Upper lobe of left lung (tissue), 4 donors: ENCODE results near the gene ZBTB40.

Experiments
- POLR2A ChIP-seq, 4 donors: fragments of 450-650 bp; IDR thresholded peaks; one replicate each; pipeline ENCODE4 v1.5.1; 2016 to 2017; ENCODE audit warnings: antibody characterized with exemption in 4 of 4, mild to moderate bottlenecking in 2 of 4
- POLR2AphosphoS5 ChIP-seq, 2 donors: sonication (generic); formaldehyde crosslinking; IDR thresholded peaks; one replicate each; pipeline ENCODE4 v1.5.1; 2017; ENCODE audit warnings: antibody characterized with exemption in 2 of 2

DNA sequence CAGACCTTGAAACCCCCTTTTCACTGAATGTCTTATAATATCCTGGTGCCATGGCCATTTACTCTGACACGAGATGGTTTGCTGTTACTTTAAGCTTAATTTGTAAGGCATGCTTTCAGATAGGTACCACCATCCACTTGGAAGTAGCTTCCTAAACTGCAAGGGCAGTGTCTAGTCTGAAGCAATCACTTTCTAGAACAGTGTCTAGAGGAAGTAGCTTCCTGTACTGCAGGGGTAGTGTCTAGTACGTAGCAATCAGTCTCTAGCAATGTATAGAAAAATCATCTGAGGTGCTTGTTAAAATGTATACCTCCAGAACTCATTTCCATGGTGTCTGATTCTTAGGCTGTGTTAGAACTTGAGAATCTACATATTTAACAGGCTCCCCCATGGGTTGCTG, 42.5 kb downstream of the ZBTB40 start:
- TF ChIP-seq POLR2AphosphoS5 (IDR thresholded peaks at IDR 0.05) (no peak), POLR2A (IDR thresholded peaks at IDR 0.05) (no peak)
